GM12892 (cell line): ENCODE measurements around the gene DLG2.

ENCODE experiments used
- POLR2A ChIP-seq: IDR thresholded peaks from 2 replicates; pipeline ENCODE4 v1.6.1; 2011; ENCODE audit warnings: low read depth, low read length, control low read depth
- POLR2AphosphoS5 ChIP-seq: IDR thresholded peaks from 2 replicates; pipeline ENCODE4 v1.6.1; 2011; ENCODE audit warnings: low read depth, low read length, control low read depth

GRCh38 chr11:84788220-84788619 lies 838.9 kb downstream of the DLG2 start:
- TF ChIP-seq POLR2AphosphoS5: no peak
- TF ChIP-seq POLR2A: no peak
